HEK293T (cell line): ENCODE results near the gene C2orf76.

Experiments used
- CTCF ChIA-PET: fragments of 350-600 bp; formaldehyde crosslinking; extraction: SDS; loops from one replicate; lab custom pipeline; 2021; ENCODE audit warnings: antibody characterized with exemption, inconsistent platforms; lab: Yijun Ruan, JAX
- POLR2A ChIA-PET: fragments of 350-600 bp; formaldehyde crosslinking; extraction: SDS; loops from one replicate; lab custom pipeline; 2020; ENCODE audit warnings: antibody characterized with exemption, inconsistent platforms; lab: Yijun Ruan, JAX
- DNase-seq: peaks from one replicate; pipeline ENCODE4 v3.0.0; 2012; ENCODE audit warnings: mixed read lengths; ENCODE audit errors: extremely low spot score
- ARNT ChIP-seq: fragments of 450-650 bp; IDR thresholded peaks from 2 replicates; pipeline ENCODE4 v1.6.1; 2017; ENCODE audit warnings: mild to moderate bottlenecking
- BHLHE40 ChIP-seq: fragments of 450-650 bp; IDR thresholded peaks from 2 replicates; pipeline ENCODE4 v1.6.1; 2016; ENCODE audit warnings: mild to moderate bottlenecking, moderate library complexity, borderline replicate concordance
- CTBP1 ChIP-seq: fragments of 450-650 bp; IDR thresholded peaks from 2 replicates; pipeline ENCODE4 v1.6.1; 2016; ENCODE audit warnings: borderline replicate concordance
- ELF4 ChIP-seq: fragments of 450-650 bp; IDR thresholded peaks from 2 replicates; pipeline ENCODE4 v1.6.1; 2017; ENCODE audit warnings: antibody characterized with exemption
- FOXA1 ChIP-seq: fragments of 450-650 bp; IDR thresholded peaks from 2 replicates; pipeline ENCODE4 v1.6.1; 2016; ENCODE audit warnings: mild to moderate bottlenecking
- FOXK2 ChIP-seq: fragments of 450-650 bp; IDR thresholded peaks from 2 replicates; pipeline ENCODE4 v1.6.1; 2016; ENCODE audit warnings: mild to moderate bottlenecking
- FOXM1 ChIP-seq: fragments of 450-650 bp; IDR thresholded peaks from 2 replicates; pipeline ENCODE4 v1.6.1; 2017; ENCODE audit warnings: mild to moderate bottlenecking, borderline replicate concordance
- HDGF ChIP-seq: fragments of 450-650 bp; IDR thresholded peaks from 2 replicates; pipeline ENCODE4 v1.6.1; 2017; ENCODE audit warnings: antibody characterized with exemption, borderline replicate concordance
- L3MBTL2 ChIP-seq: fragments of 450-650 bp; conservative IDR thresholded peaks from 2 replicates; pipeline ENCODE4 v1.6.1; 2016; ENCODE audit warnings: mild to moderate bottlenecking
- LEF1 ChIP-seq: fragments of 450-650 bp; IDR thresholded peaks from 2 replicates; pipeline ENCODE4 v1.6.1; 2017; ENCODE audit warnings: mild to moderate bottlenecking, borderline replicate concordance
- NFRKB ChIP-seq: fragments of 450-650 bp; IDR thresholded peaks from 2 replicates; pipeline ENCODE4 v1.6.1; 2016; ENCODE audit warnings: mild to moderate bottlenecking, moderate library complexity
- SP1 ChIP-seq: fragments of 450-650 bp; IDR thresholded peaks from 2 replicates; pipeline ENCODE4 v1.6.1; 2017
- SUZ12 ChIP-seq: fragments of 450-650 bp; IDR thresholded peaks from 2 replicates; pipeline ENCODE4 v1.6.1; 2016; ENCODE audit warnings: mild to moderate bottlenecking
- TARDBP ChIP-seq: fragments of 450-650 bp; IDR thresholded peaks from 2 replicates; pipeline ENCODE4 v1.6.1; 2016
- ZNF384 ChIP-seq: fragments of 450-650 bp; IDR thresholded peaks from 2 replicates; pipeline ENCODE4 v1.6.1; 2016
- TF ChIP-seq, protein P1 (sequence below): fragments of 450-650 bp; IDR thresholded peaks from 2 replicates; pipeline ENCODE4 v1.6.1; 2016

Gene C2orf76

DNA sequence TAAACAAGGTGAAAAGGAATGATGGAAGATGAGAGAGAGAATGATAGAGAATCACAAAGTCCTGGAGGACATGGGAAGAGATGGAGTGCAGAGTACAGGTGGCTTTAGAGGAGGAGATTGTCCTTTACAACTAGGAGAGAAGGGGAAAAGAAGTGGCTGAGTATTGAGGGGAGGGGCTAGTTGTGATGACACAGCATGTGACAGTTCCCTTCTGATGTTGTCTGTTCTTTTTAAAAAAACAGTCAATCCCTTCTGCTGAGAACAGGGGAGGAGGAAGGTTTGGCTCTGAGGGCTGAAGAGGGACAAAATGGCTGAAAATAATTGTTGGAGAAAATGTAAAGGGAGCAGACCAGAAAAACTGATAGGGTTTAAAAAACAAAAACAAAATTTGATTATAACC, 99.0 kb downstream of the C2orf76 start:
- DNase-seq, result no peak
- POLR2A ChIA-PET, result no interaction called here
- no peak for TF ChIP-seq BHLHE40
- TF ChIP-seq ZNF384, result no peak
- CTCF ChIA-PET, result interaction anchor here (1.1 kb wide), 1 partner anchor 34 kb away, joined by 3 read pairs; no protein-coding TSS in a partner anchor

DNA sequence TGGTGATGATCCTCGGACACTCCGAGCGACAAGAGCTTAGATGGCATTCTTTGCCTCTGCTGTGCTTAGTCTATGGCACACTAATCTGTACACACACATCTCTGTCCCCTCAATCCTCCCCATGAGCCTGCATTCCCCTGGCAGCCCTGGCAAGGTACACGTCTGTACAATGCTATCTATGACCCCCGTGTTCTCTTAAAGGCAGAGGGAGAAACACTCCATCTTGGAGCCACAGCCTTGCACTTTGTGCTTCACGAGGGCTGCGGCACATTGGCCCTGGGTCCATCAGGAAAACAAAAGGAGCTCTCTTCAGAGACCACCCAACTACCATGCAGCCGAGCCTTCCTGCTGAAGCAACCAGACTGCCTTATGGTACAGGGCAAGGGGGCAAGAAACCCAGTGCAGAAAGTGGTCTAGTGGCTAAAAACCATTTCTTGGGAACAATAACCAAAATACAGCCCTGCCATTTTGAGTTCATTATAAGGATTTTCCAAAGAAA, 100.5 kb downstream of the C2orf76 start:
- DNase-seq, result no peak
- ChIA-PET CTCF (interaction anchor here (1.0 to 1.2 kb wide), 3 partner anchors 10 to 24 kb away, joined by 3 to 4 read pairs (median 3); no protein-coding TSS in a partner anchor), POLR2A (interaction anchor here (1.2 kb wide), 1 partner anchor 25 kb away, joined by 3 read pairs; no protein-coding TSS in a partner anchor)
- TF ChIP-seq L3MBTL2 (no peak), ARNT (no peak), FOXM1 (no peak), SUZ12 (no peak), ZNF384 (no peak), LEF1 (no peak)

DNA sequence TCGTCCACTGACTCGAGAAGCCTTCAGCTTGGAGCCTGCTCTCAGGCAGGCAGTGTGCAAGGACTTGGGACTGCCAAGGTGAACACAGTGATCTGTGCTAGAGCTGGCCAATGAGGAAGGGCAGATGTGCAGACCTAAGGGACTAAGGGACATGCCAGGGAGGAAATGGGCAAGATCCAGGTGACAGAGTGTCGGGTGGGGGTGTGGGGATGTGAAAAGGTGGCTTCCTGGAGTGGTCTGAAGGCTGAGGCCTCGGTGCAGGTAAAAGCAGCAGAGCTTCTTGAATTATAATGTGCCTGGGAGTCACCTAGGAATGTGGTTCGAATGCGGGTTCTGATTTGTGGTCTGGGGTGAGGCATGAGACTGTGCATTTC, 101.0 kb downstream of the C2orf76 start:
- no peak for DNase-seq
- TF ChIP-seq ELF4 (no peak), CTBP1 (no peak), SUZ12 (no peak), FOXK2 (no peak), HDGF (no peak), L3MBTL2 (no peak), SP1 (no peak), LEF1 (no peak), FOXA1 (no peak)
- POLR2A ChIA-PET, result interaction anchor here (1.2 kb wide), 1 partner anchor 25 kb away, joined by 3 read pairs; no protein-coding TSS in a partner anchor
- CTCF ChIA-PET, result interaction anchor here (1.1 kb wide), 1 partner anchor 10 kb away, joined by 4 read pairs; no protein-coding TSS in a partner anchor

DNA sequence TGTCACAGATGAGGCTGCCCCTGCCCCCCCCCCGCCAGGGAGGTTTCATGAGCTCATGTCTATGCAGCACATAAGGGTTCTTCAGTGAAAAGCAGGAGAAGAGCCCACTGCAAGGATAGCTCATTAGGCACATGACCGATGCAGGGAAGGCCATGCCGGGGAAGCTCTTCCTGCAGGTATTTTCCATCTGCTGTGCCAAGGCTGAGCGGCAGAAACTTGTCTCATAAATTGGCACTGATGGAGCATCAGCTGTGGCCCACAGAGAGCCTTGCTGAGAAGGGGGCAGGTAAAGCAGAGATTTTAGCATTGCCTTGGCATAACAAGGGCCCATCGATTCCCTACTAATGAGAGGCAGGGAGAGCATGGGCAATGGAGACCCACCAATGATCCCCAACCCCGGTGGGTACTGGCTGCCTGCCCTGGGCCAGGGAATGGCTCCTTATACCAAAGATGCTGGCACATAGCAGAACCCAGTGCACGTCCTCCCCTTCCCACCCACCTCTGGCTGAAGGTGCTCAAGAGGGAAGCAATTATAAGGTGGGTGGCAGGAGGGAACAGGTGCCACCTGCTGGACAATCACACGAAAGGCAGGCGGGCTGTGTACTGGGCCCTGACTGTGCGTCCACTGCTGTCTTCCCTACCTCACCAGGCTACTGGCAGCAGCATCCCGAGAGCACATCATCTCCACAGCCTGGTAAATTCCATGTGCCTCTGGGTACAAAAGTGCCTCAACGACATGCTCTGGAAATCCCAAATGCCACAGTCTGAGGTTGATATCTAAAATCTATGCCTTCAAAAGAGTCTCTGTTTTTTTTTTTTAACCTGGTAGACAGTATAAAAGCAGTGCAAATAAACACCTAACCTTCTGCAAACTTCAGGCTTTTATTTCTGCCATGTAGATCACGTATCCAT, 101.6 kb downstream of the C2orf76 start:
- DNase-seq, result peak; percentile 75
- ChIA-PET CTCF (interaction anchor here (0.8 to 2.3 kb wide), 9 partner anchors 12 to 45 kb away, joined by 3 to 7 read pairs (median 3); no protein-coding TSS in a partner anchor), POLR2A (interaction anchor here (1.2 to 1.5 kb wide), 2 partner anchors 24 to 39 kb away, joined by 3 to 4 read pairs; no protein-coding TSS in a partner anchor)
- TF ChIP-seq CTBP1, result no peak
- TF ChIP-seq, protein P1, sequence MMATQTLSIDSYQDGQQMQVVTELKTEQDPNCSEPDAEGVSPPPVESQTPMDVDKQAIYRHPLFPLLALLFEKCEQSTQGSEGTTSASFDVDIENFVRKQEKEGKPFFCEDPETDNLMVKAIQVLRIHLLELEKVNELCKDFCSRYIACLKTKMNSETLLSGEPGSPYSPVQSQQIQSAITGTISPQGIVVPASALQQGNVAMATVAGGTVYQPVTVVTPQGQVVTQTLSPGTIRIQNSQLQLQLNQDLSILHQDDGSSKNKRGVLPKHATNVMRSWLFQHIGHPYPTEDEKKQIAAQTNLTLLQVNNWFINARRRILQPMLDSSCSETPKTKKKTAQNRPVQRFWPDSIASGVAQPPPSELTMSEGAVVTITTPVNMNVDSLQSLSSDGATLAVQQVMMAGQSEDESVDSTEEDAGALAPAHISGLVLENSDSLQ, result no peak
- TF ChIP-seq FOXA1, result no peak

DNA sequence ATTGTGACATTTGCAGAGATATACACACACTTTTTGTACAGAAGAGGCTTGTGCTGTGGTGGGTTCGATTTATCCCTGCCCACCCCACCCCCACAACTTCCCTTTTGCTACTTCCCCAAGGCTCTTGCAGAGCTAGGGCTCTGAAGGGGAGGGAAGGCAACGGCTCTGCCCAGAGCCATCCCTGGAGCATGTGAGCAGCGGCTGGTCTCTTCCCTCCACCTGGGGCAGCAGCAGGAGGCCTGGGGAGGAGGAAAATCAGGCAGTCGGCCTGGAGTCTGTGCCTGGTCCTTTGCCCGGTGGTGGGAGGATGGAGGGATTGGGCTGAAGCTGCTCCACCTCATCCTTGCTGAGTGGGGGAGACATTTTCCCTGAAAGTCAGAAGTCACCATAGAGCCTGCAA, 103.0 kb downstream of the C2orf76 start:
- POLR2A ChIA-PET, result interaction anchor here (1.5 kb wide), 1 partner anchor 38 kb away, joined by 4 read pairs; no protein-coding TSS in a partner anchor
- CTCF ChIA-PET, result interaction anchor here (1.0 to 2.3 kb wide), 7 partner anchors 11 to 44 kb away, joined by 3 to 7 read pairs (median 4); no protein-coding TSS in a partner anchor
- DNase-seq, result no peak
- TF ChIP-seq NFRKB, result no peak
- TF ChIP-seq BHLHE40, result no peak
- no peak for TF ChIP-seq L3MBTL2
- TF ChIP-seq, protein P1, result no peak

DNA sequence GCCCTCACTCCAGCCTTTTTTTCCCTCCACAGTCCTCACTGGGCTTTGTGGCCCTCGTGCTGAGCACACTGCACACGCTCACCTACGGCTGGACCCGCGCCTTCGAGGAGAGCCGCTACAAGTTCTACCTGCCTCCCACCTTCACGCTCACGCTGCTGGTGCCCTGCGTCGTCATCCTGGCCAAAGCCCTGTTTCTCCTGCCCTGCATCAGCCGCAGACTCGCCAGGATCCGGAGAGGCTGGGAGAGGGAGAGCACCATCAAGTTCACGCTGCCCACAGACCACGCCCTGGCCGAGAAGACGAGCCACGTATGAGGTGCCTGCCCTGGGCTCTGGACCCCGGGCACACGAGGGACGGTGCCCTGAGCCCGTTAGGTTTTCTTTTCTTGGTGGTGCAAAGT, 103.6 kb downstream of the C2orf76 start:
- TF ChIP-seq FOXA1 (no peak), SP1 (no peak), BHLHE40 (no peak), ELF4 (no peak), FOXK2 (no peak), SUZ12 (no peak), HDGF (no peak), FOXM1 (no peak), ARNT (no peak), CTBP1 (no peak), TARDBP (no peak), ZNF384 (no peak), LEF1 (no peak), L3MBTL2 (no peak)
- TF ChIP-seq, protein P1, result no peak
- no peak for DNase-seq
- ChIA-PET POLR2A (no interaction called here), CTCF (interaction anchor here (2.3 kb wide), 1 partner anchor 43 kb away, joined by 7 read pairs; no protein-coding TSS in a partner anchor)
